ENCODE data around the gene RNLS.

RNLS gene

DNA sequence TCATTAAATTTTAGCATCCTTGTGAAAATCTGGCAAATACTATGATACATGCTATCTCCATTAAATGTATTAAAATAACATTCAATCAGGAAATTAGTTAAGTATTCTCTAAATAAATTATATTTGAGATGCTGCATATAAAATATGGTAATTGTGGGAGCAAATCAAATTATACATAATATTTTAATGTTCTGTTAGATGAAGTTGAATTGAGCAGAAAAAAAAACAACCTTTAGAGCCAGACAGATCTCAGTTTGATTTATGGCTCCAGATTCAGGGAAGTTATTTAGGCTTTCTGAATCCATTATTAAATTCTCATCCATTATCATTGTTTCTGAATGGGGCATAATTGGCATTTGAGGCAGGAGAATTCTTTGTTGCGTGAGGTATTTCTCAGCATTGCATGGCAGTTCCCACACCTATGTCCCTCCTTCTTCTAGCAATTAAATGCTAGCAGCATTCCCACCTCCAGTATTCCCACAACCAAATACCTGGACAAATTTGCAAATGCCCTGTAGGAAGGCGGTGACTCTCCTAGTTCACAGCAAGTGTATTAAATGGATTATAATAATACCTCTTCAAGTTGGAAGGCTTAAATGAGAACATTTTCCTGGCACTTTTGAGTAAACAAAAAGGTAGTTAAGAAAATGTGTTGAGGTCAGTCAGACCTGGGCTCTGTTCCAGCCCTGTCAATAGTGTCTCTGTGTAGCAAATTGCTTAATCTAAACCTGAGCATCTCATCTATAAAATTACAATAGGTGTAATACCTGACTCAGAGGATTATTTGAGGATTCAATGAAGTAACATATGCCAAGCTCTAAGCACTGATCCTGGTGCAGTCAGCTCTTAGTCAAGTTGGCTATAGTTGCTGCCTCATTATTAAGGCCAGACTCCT lies 108.9 kb downstream of the RNLS start:
- no peak for DNase-seq

DNA sequence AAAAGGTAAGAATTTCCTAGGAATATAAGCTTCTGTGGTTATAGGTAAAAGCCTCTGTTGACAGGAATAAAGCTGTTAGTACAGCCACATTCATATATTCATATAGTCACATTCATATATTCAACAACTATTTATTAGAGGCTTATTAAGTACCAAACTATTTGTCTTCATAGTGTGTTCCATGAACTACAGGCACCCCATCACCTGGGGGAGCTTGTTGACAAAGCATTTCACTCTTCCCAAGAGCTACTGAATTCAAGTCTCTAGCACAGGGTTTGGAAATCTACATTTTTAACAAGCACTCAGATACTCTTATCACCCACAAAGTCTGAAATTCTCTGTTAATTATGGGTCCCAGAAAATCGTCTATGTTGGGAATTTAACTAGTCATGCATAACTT lies 110.6 kb downstream of the RNLS start:
- no peak for DNase-seq

DNA sequence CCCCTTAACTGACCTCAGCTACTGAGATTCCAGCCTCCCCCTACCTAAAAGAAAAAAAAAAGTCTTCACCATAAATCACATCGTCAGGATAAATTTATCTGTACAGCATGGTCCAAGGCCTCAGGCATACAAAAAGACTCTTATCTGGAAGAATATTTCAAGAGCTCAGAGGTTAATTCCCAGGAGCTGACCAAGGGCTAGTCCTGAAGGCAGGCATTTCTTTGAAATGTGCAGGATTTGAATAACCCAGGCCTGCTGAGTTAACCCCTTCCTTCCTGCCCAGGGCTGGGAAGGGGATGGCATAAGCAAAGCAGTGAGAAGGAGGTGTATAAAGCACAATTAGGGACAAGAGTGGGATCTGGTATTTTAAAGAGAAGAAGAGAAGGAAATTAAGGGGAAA lies 111.2 kb downstream of the RNLS start:
- DNase-seq: no peak

DNA sequence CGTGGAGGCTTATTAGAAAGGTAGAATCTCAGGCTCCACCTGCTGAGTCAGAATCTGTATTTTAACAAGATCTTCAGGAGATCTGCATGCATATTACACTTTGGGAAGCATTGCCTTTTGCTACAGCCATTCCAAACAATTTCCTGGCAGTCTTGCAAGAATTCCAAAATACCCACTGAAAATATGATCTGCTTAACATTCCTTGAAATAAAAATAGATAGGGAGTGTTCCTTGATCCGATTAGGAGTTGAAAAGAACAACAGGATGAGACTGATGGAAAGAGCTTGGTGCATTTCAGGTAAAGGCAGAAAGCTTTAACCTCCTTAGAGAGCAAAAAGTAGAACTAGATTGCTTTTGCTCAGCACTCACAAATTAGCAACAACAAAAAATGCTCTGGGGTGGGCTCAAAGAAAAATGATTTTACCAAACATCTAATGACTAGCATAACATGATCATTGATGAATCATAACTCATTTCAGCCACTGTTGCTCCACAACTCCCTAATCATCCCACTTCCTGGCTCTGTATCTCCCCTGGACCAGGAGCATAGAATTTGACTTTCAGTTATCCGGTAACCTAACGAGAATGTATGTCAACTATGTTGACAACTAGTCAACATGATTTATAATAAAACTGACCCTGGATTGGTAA lies 115.2 kb downstream of the RNLS start:
- no peak for DNase-seq

DNA sequence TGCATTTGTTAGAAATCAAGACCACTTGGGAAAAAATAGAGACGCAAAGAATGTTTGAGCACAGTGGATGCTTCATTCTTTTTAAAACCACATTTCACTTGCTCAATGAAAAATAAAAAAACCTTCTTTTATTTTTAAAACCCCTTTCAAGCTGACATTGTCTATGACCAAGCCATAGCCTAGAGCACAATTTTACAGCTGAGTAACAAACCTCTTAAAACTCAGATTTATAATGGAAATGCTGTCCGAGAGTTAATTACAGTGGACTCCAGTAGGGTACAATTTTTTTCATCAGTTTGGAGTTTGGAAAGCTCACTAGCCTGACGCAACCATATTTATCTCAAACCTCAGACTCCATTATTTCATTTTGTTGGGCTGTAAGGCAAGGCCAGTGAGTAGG lies 116.3 kb downstream of the RNLS start:
- DNase-seq: no peak

DNA sequence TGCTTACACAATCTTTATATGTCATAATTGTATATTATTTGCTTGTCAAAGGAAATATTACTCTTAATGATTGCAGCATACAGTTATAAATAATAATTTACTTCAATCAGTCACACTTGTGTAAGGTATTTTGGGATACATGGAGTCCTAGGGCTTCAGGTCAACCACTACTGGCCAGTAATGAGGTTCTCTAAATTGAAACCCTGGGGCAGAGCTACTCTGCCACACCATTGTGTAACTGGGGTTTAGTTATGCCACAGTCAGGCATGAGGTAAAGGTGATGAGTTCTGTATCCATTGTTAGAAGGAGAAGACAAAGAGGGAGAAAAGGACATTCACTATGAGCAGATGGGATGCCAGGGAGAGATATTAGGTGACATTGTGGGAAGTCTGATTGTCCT lies 117.4 kb downstream of the RNLS start:
- DNase-seq: no peak

DNA sequence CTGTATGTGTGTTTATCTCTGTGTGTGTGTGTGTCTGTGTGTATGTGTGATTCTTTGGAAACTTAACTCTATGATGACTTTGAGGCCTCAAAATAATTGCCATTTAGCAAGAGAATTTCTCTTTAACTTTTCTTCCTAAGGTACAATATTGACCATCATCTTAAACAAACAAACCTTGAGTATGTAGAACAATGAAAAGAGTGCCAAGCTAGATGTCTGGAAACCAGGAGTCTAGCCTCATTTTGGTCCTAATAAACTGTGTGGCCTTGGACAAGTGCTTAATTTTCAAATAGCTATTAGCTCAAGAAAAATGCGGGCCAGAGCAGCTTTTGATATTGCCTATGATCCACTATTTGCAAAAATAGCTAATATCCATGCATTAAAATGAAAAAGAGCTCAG lies 119.3 kb downstream of the RNLS start:
- no peak for DNase-seq

DNA sequence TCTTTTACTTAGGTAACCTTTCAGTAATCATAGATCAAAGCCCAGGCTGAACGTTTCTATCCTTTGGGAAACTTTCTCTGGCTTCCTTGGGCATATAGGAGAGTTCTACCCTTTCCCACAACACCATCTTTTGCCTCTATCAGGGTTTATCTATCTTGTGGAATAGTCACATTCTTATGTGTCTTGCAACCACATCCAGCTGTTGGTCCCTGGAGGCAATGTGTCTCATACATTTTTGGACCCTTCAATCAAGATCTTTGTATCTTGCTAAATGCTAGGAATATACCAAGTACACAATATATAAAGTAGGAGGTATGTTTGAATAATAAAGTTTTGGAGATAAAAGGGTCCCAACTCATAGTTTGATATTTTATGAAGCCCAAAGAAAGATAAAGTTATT lies 121.7 kb downstream of the RNLS start:
- no peak for DNase-seq

DNA sequence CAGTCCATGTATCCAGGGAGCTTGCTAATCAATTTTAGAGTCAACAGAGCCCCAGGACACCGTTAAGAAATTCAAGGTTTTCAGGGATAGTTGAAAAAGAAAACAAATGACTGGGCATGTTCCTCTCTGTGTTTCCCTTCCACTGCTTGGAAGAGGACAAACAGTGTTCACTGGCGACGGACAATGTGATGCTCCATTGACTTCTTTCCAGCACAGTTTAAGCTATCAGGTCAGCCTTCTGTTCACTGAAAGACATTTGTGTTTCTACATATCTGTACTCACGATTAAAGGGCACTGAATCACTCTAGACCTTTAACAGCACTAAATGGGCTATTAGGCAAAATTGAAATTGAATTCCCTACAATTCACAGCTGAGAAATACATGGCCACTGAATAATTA lies 123.6 kb downstream of the RNLS start:
- DNase-seq: no peak

DNA sequence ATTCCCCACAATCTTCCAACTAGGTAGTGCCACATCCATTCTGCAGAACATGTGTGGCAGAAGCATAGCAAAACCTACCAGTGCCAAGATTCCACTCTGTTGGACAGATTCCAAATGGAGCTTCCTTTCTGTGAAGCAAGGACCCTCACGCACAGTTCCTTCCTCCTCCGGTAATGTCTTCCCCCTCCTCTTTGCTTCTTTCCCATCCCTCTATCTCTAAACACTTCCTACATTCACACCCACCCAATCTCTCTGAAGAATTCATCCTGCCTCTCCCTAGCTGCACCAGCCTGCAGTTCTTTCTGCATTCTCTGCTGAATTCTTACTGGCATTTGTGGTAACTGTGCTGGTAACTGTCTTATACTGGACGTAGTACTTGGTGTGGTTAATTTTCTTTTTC lies 124.9 kb downstream of the RNLS start:
- no peak for DNase-seq

DNA sequence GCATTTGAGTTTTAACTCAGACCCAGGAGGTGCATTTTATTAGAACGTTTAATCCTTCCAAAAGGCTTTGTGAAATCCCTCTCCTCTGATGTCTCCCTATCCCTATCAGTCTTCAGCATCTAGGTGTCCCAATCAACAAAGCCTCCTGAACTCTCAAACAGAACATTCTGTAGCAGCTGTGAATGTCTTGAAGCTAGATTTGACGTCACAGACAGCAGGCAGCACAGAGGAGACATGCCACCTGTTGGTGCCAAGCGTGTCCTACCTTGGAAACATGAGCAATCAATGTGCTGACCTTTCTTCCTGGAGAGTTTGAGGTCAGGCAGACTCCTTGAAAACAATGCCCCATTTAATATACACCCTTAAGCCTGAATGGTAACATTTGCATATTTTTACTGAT lies 125.5 kb downstream of the RNLS start:
- no peak for DNase-seq

DNA sequence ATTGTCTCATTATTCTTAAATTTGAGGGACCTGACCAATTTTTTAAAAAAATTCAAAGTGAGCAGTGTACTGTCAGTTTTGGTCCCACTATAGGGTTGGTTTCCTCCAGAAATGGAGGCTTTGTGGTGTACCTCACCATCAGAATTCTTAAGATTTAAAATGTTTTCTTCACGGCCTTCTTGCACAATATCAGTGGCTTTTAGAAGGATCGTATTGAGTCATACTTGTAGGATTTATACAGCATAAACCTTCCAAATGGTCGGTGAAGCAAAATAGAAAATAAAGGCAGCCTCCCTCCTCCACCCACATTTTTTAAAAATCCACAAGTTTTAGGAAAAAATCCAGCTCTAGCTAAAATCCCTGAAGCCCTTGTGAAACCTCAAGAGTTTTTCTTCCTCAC lies 126.4 kb downstream of the RNLS start:
- no peak for DNase-seq

DNA sequence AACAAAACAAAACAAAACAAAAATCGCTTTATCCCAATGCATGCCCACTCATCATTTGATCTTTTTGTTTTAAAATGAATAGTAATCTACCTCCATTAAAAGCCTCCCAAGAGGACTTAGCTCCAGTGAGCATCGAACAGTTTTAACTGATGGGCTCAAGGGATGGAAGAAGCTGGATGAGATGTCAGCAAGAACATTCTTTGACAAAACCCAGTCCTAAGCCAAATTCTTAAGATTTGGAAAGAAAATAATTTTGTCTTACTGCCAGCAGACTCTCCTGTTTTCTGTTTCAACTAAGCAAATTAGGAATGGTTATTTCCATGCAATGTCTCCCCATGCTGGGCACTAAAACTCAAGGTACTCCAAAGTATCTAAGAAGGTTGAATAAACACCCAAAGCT lies 127.3 kb downstream of the RNLS start:
- DNase-seq: no peak

DNA sequence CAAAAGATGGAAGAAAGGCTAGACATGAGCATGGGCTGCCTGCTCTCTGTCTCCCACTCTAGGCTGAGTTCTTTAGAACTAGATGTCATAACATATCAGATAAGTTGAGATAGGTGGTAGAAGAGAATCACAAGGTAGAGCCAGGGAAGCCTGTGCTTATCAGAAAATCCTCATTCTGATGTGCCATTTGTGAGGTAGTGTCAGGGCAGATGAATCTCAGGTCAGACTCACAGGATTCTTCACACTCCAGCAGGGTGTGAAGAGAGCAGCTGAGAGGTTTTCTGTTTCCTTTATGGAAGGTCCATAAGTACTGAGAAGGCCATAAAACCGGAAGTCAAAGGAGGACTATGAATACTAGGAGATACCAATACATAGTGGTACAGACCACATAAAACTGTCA lies 132.9 kb downstream of the RNLS start:
- DNase-seq: no peak

DNA sequence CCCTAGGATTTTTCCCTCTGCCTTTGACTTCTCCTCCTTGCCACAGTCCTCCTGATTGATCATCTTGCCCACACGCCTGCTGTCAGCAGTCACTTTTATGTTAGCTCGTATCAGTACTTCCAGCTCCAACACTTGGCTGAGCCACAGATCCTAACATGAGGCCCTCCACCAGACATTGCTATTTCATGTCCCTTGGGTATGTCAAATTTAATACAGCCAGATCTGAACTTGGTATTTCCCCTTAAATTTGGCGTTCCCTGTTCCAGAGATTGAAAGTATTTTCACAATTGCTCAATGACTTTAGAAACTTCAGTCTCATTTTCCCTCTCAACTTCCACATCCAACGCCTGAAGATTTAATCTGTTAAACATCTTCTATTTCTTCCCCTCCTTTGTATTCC lies 140.4 kb downstream of the RNLS start:
- no peak for DNase-seq

DNA sequence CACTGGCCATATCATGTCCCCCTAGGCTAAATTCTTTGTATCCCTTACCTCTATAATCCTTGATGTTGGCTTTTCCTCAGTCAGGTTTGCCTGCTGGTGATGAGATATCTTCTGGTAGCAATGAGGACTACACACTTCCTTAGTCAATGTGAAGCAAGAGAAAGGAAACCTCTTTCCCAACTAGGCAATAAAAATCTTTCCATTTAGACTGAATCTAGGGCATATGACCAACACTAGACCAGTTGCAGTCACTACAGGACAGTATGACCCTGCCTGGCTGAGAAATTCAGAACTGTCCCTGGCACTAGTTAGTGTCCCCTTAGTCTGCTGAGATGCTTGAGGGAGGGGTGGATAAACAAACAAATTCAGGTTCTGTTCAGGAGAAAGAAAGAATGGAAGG lies 142.6 kb downstream of the RNLS start:
- no peak for DNase-seq

DNA sequence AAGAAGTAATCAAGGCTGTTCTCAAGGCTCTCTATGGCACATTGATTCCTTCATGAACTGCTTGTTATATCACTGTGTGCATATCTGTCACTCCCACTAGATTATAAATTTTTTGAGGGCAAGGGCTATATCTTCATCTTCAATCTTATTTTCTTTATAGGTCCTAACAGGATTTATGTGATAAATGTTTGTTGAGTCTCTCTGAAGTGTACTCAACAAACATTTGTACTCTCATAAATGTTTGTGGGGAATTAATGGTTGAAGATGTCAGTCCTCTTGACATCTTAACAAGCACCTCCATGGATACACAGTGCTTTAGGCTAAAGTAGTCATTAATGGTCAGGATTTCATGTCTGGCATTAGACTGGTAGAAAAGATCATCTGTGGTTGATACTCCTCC lies 143.2 kb downstream of the RNLS start:
- no peak for DNase-seq

DNA sequence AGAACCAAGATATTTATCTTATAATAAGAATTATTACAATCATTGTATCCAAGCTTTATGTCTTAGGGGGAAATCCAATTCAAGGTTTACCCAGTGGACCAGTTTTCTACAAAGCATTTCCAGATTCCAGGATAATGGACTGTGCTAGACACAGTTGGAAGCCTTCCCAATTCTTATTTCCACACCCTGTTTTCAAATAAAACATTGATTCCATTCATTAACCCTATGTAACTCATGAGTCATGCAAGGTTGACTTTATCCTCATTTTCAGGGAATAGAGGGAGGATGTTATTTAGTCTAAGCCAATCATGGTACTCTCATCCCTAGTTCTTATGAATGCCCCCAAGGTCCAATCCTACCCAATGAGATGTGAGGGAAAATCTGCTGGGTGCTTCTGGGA lies 145.7 kb downstream of the RNLS start:
- no peak for DNase-seq

DNA sequence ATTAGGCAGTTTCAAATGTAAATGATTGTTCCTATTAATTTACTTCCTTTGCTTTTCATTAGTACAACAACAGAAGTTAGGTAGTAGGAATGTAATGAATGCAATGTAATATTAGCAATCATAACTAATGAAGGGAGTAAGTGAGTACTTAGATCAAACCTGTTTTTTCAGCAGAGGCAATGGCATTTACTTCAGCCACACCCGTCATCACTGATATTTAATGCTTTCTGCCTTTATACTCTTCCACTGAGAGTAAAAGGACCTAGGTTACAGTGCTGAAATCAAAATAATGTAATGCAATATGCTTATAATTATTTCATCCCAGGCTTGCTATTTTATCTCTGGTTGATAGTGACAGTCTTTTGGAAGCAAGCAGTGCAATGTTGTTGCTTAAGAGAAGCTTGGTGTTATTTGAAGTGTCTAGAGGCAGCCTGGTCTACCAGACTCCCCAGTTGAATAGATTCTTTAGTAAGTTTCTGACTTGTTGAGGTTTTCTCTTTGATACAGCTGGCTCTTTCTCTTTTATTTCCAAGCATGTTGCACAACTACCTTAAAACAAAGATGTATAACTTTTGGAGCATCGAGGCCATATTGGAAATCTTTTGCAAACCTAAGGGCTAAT lies 149.4 kb downstream of the RNLS start:
- DNase-seq: no peak

DNA sequence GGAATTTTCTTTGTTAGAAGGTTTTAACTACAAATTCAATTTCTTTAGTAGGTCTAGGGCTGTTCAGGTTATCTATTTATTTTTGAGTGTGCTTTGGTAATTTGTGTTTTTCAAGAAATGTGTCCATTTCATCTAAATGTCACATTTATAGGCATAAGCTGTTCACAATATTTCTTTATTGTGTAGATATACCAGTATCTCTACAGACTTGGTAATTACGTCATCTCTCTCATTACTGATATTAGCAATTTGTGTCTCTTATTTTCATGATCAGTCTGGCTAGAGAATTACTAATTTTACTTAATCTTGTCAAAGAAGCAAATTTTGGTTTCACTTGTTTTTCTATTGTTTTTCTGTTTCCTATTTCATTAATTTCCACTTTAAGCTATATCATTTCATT lies 152.0 kb downstream of the RNLS start:
- DNase-seq: no peak

DNA sequence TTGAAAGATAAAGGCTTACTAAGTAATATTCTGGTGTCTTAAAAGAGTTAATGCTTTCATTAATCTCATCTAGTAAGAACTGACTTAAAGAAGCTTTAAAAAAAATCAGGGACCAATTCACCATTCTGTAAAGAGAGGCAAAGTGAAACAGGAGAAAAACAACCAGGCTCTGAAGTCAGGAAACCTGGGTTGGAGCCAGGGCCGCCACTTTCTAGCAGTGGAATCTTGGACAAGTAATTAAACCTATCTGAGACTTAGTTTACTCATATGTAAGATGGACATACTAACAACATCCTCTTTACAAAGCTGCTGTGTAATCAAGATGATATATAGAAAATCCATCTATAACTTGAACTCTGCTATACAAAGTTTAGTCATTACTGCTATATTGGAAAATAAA lies 154.1 kb downstream of the RNLS start:
- DNase-seq: no peak

DNA sequence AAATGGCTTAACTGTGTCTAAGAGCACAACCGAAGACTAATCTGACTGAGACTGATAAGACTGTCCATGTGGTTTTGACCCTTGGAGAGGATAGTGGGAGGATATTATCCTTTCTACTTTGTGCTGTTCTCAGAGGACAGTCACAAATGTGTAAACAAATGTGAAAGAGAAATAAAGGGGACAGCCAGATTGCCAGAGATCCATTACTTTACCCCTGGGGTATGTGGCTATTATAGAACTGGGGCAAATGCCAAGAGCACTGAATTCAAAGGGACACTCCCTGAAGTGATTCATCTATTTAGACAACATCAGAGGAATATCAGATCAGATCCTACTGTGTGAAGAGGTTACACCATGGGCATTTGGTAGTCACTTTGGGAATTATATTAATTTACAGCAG lies 154.7 kb downstream of the RNLS start:
- DNase-seq: no peak

DNA sequence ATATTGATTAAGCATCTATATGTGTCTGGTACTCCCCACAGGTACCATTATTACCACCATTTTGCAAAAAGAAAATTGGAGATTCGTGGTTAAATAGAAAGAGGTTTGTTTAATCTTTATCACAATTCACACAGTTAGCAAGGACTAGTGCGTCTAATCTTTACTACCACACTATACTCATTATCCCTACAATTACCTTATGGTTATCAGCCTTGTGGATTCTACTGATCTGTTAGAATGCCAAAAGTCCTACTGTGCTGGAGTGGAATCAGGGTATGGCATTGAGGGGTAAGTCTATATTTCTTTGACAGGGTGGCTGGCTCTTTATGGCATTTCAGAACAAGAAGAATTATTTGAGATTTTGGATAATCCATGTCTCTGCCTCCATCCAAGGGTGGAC lies 156.1 kb downstream of the RNLS start:
- DNase-seq: no peak

DNA sequence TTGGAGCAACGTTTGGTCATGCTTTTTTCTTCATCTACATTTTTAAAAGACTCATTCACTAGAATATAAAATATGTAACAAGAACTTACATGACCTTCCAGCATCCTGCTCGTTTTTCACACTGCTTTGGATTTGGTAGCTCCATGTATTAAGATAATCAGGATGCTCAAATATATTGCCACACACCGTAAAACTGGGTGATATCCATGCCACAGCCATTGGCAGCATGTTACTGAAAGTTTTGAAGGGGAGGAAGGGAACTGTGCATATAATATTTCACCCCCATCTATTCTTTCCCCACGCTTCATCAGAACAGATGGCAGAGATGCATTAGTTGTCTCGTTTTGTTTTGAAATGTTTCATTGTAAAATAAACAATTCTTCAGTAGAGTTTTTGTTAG lies 158.2 kb downstream of the RNLS start:
- no peak for DNase-seq

Measured in activated CD4-positive, CD25-positive, alpha-beta regulatory T cell (primary cell).